SH-SY5Y (cell line): ENCODE results near the gene ST6GALNAC4.

Experiments used
- GATA2 ChIP-seq: IDR thresholded peaks from 2 replicates; pipeline ENCODE4 v1.6.1; 2011; ENCODE audit warnings: mild to moderate bottlenecking, low read depth, low read length
- GATA3 ChIP-seq: IDR thresholded peaks from 2 replicates; pipeline ENCODE4 v1.6.1; 2011; ENCODE audit warnings: low read depth, mild to moderate bottlenecking, low read length, moderate library complexity

- TF ChIP-seq GATA3 (no peak), GATA2 (no peak)
Observed at GRCh38 chr9:127937056-127937387, 20.2 kb upstream of the ST6GALNAC4 start.
